DND-41 (cell line): Measurements from ENCODE around the gene AKAP9.

Experiments
- ATAC-seq: fragments of 200-7000 bp; cut with Tn5 transposase; 3 replicates; pipeline ENCODE4 v1.9.1; 2021; ENCODE audit warnings: low read depth; ENCODE audit not compliant: insufficient read depth
- DNase-seq: peaks from one replicate; pipeline ENCODE4 v3.0.0-alpha.2; 2020
- H2AFZ ChIP-seq: 2 replicates; pipeline ENCODE4 v1.6.0; 2012; ENCODE audit warnings: low read depth, low read length
- H3K27ac ChIP-seq: 2 replicates; pipeline ENCODE4 v1.5.1; 2012; ENCODE audit warnings: low read length, inconsistent platforms
- H3K27me3 ChIP-seq: fragments of 200-600 bp; sonication (generic); 2 replicates; pipeline ENCODE4 v1.6.0; 2012; ENCODE audit warnings: low read length, mild to moderate bottlenecking, inconsistent platforms; ENCODE audit not compliant: insufficient read depth, poor library complexity
- H3K36me3 ChIP-seq: 2 replicates; pipeline ENCODE4 v1.5.1; 2012; ENCODE audit warnings: low read length, inconsistent platforms; ENCODE audit not compliant: insufficient read depth
- H3K4me1 ChIP-seq: 2 replicates; pipeline ENCODE4 v1.5.1; 2012; ENCODE audit warnings: mild to moderate bottlenecking, low read length; ENCODE audit not compliant: insufficient read depth
- H3K4me2 ChIP-seq: 2 replicates; pipeline ENCODE4 v1.6.0; 2012; ENCODE audit warnings: mild to moderate bottlenecking, moderate library complexity, low read length, inconsistent platforms; ENCODE audit not compliant: insufficient read depth
- H3K4me3 ChIP-seq, 2 experiments: fragments of 200-600 bp in 1 of 2; shearing (Covaris generic) in 1 of 2; 2 replicates each; pipeline ENCODE4 v1.5.1; 2012 to 2016; ENCODE audit warnings: inconsistent platforms in 2 of 2, low read length in 2 of 2, mild to moderate bottlenecking in 2 of 2, low read depth in 1 of 2, moderate library complexity in 1 of 2
- H3K79me2 ChIP-seq: 2 replicates; pipeline ENCODE4 v1.6.0; 2012; ENCODE audit warnings: low read length, inconsistent platforms; ENCODE audit not compliant: insufficient read depth
- H3K9ac ChIP-seq: 2 replicates; pipeline ENCODE4 v1.6.0; 2012; ENCODE audit warnings: low read depth, mild to moderate bottlenecking, inconsistent platforms, low read length, moderate library complexity
- H3K9me3 ChIP-seq: 2 replicates; pipeline ENCODE4 v1.5.1; 2012; ENCODE audit warnings: low read length, moderate library complexity, mild to moderate bottlenecking, inconsistent platforms; ENCODE audit not compliant: insufficient read depth, severe bottlenecking
- H4K20me1 ChIP-seq: 2 replicates; pipeline ENCODE4 v1.6.0; 2012; ENCODE audit warnings: low read length; ENCODE audit not compliant: insufficient read depth
- CTCF ChIP-seq: IDR thresholded peaks from 2 replicates; pipeline ENCODE4 v1.5.1; 2012; ENCODE audit warnings: borderline replicate concordance, low read length, moderate library complexity, mild to moderate bottlenecking; ENCODE audit not compliant: poor library complexity, severe bottlenecking; ENCODE audit errors: extremely low read depth
- EZH2 ChIP-seq: IDR thresholded peaks from 3 replicates; pipeline ENCODE4 v1.6.1; 2012; ENCODE audit warnings: borderline replicate concordance, low read depth, mild to moderate bottlenecking, moderate library complexity, low read length, inconsistent platforms; ENCODE audit not compliant: severe bottlenecking

AKAP9 gene

GRCh38 chr7:91999631-92000565, 59.2 kb downstream of the AKAP9 start:
- no peak overlapping the region for H3K9ac ChIP-seq
- DNase-seq (no peak), ATAC-seq (no peak)
- H3K4me2 ChIP-seq: no peak overlapping the region
- no peak overlapping the region for H3K4me3 ChIP-seq
- no peaks in the 10 kb centered on the region for H3K4me1 ChIP-seq
- no peaks in the 10 kb centered on the region for H3K9me3 ChIP-seq
- H3K27ac ChIP-seq: no peak overlapping the region
- no peaks in the 10 kb centered on the region for H3K27me3 ChIP-seq
- TF ChIP-seq CTCF (no peak), EZH2 (no peak)
- peaks cover 43% of the 10 kb centered on the region for H3K36me3 ChIP-seq
- no peaks in the 10 kb centered on the region for H4K20me1 ChIP-seq
- H3K79me2 ChIP-seq: no peaks in the 10 kb centered on the region
- no peak overlapping the region for H2AFZ ChIP-seq

GRCh38 chr7:92002720-92003119, 62.1 kb downstream of the AKAP9 start:
- Histone ChIP-seq H3K27ac (no peak overlapping the region), H4K20me1 (no peaks in the 10 kb centered on the region), H3K4me3 (no peak overlapping the region), H3K27me3 (no peaks in the 10 kb centered on the region), H3K79me2 (no peaks in the 10 kb centered on the region), H3K9me3 (no peaks in the 10 kb centered on the region), H3K9ac (no peak overlapping the region), H3K36me3 (peaks cover 19% of the 10 kb centered on the region; the same call in 1 of the 2 replicates), H3K4me2 (no peak overlapping the region), H3K4me1 (no peaks in the 10 kb centered on the region), H2AFZ (no peak overlapping the region)
- no peak for TF ChIP-seq EZH2
- no peak for TF ChIP-seq CTCF
- DNase-seq: no peak
- ATAC-seq: no peak

GRCh38 chr7:92006046-92006445, 65.4 kb downstream of the AKAP9 start:
- Histone ChIP-seq H2AFZ (no peak overlapping the region), H3K27me3 (no peaks in the 10 kb centered on the region), H3K4me3 (no peak overlapping the region), H3K79me2 (no peaks in the 10 kb centered on the region), H4K20me1 (no peaks in the 10 kb centered on the region), H3K9ac (no peak overlapping the region), H3K36me3 (peaks cover under 1% of the 10 kb centered on the region; the same call in 1 of the 2 replicates), H3K4me1 (no peaks in the 10 kb centered on the region), H3K9me3 (peaks cover 17% of the 10 kb centered on the region), H3K4me2 (no peak overlapping the region), H3K27ac (no peak overlapping the region)
- no peak for ATAC-seq
- TF ChIP-seq EZH2 (no peak), CTCF (no peak)
- DNase-seq: no peak
